Measurements from ENCODE around the gene OGG1. TPM values are rescaled to one million over a fixed set of nuclear protein-coding genes. Genes with fewer than 3 reads are reported as not detected.

Gene OGG1
- polyA plus RNA-seq, 1 donor from 2014 or later, result 34.4 TPM

DNA sequence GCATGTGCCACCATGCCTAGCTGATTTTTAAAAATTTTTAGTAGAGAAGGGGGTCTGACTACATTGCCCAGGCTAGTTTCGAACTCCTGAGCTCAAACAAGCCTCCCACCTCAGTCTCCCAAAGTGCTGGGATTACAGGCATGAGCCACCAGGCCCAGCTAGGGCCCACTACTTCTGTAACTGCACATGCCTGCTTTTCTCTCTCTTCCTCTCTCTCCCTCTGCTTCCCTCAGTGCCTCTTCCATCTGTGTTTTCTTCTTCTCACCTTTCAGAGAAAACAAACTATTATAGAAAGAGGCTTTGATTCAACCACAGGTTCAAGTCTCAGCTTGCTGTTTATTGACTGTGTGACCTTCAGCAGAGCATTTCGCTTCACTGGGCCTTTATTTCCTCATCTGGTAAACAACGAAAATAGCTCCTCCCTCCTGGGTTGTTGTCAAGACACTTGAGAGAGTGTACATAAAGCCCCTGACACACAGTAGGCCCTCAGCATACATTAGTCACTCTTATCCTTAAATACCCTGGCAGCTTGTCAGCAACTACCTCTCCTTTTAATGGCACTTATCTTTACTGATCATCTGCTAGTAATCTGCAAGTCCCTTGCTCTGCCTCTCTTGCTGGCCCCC lies 32.3 kb downstream of the OGG1 start:
- Histone ChIP-seq H3K27me3 (ENCODE audit: insufficient read depth, low read depth, low read length) (no peaks in the 10 kb centered on the region), H3K4me3 (ENCODE audit: low read length) (no peak overlapping the region), H2AFZ (ENCODE audit: low read depth, low read length) (no peak overlapping the region), H3K4me2 (ENCODE audit: low read length) (no peak overlapping the region), H3K36me3 (ENCODE audit: insufficient read depth, low read length) (no peaks in the 10 kb centered on the region), H3K9me3 (ENCODE audit: low read length) (no peaks in the 10 kb centered on the region), H4K20me1 (ENCODE audit: insufficient read depth) (no peaks in the 10 kb centered on the region), H3K9ac (ENCODE audit: low read length) (no peak overlapping the region), H3F3A (ENCODE audit: insufficient read depth, low read length, poor library complexity, severe bottlenecking) (no peaks in the 10 kb centered on the region), H3K27ac (ENCODE audit: low read length) (no peak overlapping the region), H3K9me2 (ENCODE audit: insufficient read depth, low read length) (no peaks in the 10 kb centered on the region), H3K79me2 (replicated peaks; ENCODE audit: insufficient read depth, low read length) (no peaks in the 10 kb centered on the region)
- TF ChIP-seq SMC3 (conservative IDR thresholded peaks at IDR 0.05; ENCODE audit: poor library complexity) (no peak), TAF1 (IDR thresholded peaks at IDR 0.05; ENCODE audit: low read depth) (no peak), MXI1 (conservative IDR thresholded peaks at IDR 0.05; ENCODE audit: poor library complexity, severe bottlenecking) (no peak), EZH2 (IDR thresholded peaks at IDR 0.05; ENCODE audit: borderline replicate concordance, insufficient read depth, low read length, poor library complexity, severe bottlenecking) (no peak), EP300 (conservative IDR thresholded peaks at IDR 0.05; ENCODE audit: poor library complexity, severe bottlenecking) (no peak), POLR2AphosphoS5 (IDR thresholded peaks at IDR 0.05) (no peak), RAD21 (conservative IDR thresholded peaks at IDR 0.05) (no peak)
- TF ChIP-seq, protein P1, sequence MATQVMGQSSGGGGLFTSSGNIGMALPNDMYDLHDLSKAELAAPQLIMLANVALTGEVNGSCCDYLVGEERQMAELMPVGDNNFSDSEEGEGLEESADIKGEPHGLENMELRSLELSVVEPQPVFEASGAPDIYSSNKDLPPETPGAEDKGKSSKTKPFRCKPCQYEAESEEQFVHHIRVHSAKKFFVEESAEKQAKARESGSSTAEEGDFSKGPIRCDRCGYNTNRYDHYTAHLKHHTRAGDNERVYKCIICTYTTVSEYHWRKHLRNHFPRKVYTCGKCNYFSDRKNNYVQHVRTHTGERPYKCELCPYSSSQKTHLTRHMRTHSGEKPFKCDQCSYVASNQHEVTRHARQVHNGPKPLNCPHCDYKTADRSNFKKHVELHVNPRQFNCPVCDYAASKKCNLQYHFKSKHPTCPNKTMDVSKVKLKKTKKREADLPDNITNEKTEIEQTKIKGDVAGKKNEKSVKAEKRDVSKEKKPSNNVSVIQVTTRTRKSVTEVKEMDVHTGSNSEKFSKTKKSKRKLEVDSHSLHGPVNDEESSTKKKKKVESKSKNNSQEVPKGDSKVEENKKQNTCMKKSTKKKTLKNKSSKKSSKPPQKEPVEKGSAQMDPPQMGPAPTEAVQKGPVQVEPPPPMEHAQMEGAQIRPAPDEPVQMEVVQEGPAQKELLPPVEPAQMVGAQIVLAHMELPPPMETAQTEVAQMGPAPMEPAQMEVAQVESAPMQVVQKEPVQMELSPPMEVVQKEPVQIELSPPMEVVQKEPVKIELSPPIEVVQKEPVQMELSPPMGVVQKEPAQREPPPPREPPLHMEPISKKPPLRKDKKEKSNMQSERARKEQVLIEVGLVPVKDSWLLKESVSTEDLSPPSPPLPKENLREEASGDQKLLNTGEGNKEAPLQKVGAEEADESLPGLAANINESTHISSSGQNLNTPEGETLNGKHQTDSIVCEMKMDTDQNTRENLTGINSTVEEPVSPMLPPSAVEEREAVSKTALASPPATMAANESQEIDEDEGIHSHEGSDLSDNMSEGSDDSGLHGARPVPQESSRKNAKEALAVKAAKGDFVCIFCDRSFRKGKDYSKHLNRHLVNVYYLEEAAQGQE (IDR thresholded peaks at IDR 0.05; ENCODE audit: borderline replicate concordance), result no peak
- TF ChIP-seq, protein P2, sequence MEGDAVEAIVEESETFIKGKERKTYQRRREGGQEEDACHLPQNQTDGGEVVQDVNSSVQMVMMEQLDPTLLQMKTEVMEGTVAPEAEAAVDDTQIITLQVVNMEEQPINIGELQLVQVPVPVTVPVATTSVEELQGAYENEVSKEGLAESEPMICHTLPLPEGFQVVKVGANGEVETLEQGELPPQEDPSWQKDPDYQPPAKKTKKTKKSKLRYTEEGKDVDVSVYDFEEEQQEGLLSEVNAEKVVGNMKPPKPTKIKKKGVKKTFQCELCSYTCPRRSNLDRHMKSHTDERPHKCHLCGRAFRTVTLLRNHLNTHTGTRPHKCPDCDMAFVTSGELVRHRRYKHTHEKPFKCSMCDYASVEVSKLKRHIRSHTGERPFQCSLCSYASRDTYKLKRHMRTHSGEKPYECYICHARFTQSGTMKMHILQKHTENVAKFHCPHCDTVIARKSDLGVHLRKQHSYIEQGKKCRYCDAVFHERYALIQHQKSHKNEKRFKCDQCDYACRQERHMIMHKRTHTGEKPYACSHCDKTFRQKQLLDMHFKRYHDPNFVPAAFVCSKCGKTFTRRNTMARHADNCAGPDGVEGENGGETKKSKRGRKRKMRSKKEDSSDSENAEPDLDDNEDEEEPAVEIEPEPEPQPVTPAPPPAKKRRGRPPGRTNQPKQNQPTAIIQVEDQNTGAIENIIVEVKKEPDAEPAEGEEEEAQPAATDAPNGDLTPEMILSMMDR (IDR thresholded peaks at IDR 0.05; ENCODE audit: poor library complexity, severe bottlenecking), result no peak

DNA sequence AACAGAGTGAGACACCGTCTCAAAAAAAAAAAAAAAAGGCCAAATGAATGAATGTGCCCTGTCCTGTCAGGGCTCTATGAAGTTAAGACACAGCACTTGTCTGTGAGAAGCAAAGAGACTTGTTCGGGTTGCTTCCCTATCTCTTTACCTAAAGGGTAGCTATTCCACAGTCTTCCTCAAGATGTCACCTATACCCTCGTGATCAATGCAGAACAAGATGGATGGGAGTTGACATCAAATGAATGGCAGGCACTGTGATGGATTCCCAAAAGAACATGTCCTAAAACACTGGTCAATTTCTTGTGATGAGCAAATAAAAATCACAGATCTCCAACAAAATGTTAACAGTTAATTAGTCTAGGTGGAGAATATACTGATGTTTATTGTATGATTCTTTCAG lies 33.0 kb downstream of the OGG1 start:
- Histone ChIP-seq H3K4me3 (ENCODE audit: low read length) (no peak overlapping the region), H3K9me2 (ENCODE audit: insufficient read depth, low read length) (no peaks in the 10 kb centered on the region), H3K36me3 (ENCODE audit: insufficient read depth, low read length) (no peaks in the 10 kb centered on the region), H4K20me1 (ENCODE audit: insufficient read depth) (no peaks in the 10 kb centered on the region), H3K4me2 (ENCODE audit: low read length) (no peak overlapping the region), H3K27ac (ENCODE audit: low read length) (no peak overlapping the region), H3K9ac (ENCODE audit: low read length) (no peak overlapping the region), H3K9me3 (ENCODE audit: low read length) (no peaks in the 10 kb centered on the region), H3K79me2 (replicated peaks; ENCODE audit: insufficient read depth, low read length) (no peaks in the 10 kb centered on the region), H2AFZ (ENCODE audit: low read depth, low read length) (no peak overlapping the region), H3K27me3 (ENCODE audit: insufficient read depth, low read depth, low read length) (no peaks in the 10 kb centered on the region), H3F3A (ENCODE audit: insufficient read depth, low read length, poor library complexity, severe bottlenecking) (no peaks in the 10 kb centered on the region)
- TF ChIP-seq RAD21 (conservative IDR thresholded peaks at IDR 0.05) (peak; percentile 55), EP300 (conservative IDR thresholded peaks at IDR 0.05; ENCODE audit: poor library complexity, severe bottlenecking) (no peak), SMC3 (conservative IDR thresholded peaks at IDR 0.05; ENCODE audit: poor library complexity) (peak; percentile 36)
- TF ChIP-seq, protein P2 (IDR thresholded peaks at IDR 0.05; ENCODE audit: poor library complexity, severe bottlenecking), result peak; percentile 54
